Panc1 (cell line): ENCODE data around the gene NDUFA12. TPM values are rescaled to one million over a fixed set of nuclear protein-coding genes. Genes with fewer than 3 reads are reported as not detected.

Source experiments
- ATAC-seq: fragments of 200-7000 bp; cut with Tn5 transposase; 2 replicates; pipeline ENCODE4 v1.9.1; 2020; ENCODE audit warnings: mild to moderate bottlenecking, moderate library complexity
- BruUV-seq: library from RNA; stranded (reverse); fragments of 400-500 nt; replicated peaks from 2 replicates; lab custom pipeline; 2021; lab: Mats Ljungman, UMichigan
- CTCF ChIA-PET: fragments of 300-600 bp; sonication (Branson Sonifier 250); formaldehyde crosslinking; loops from one replicate; lab custom pipeline; 2022; ENCODE audit warnings: antibody characterized with exemption; lab: Charles Lee
- POLR2A ChIA-PET: fragments of 300-600 bp; sonication (Branson Sonifier 250); formaldehyde crosslinking; loops from one replicate; lab custom pipeline; 2022; ENCODE audit warnings: antibody characterized with exemption; lab: Charles Lee
- DNase-seq: peaks from one replicate; pipeline ENCODE4 v3.0.0-alpha.2; 2010; ENCODE audit warnings: low read depth, low spot score
- H3K27ac ChIP-seq: 2 replicates; pipeline ENCODE4 v1.5.1; 2011; ENCODE audit warnings: mild to moderate bottlenecking, low read length, inconsistent platforms
- H3K27me3 ChIP-seq: fragments of 200-500 bp; sonication (Bioruptor generic); 2 replicates; pipeline ENCODE4 v1.6.0; 2014; ENCODE audit warnings: low read length, inconsistent platforms; ENCODE audit not compliant: control insufficient read depth, insufficient read depth
- H3K36me3 ChIP-seq: fragments of 200-500 bp; sonication (Bioruptor generic); 2 replicates; pipeline ENCODE4 v1.5.1; 2014; ENCODE audit warnings: inconsistent platforms, mild to moderate bottlenecking, low read length, moderate library complexity; ENCODE audit not compliant: control insufficient read depth, insufficient read depth
- H3K4me1 ChIP-seq: 2 replicates; pipeline ENCODE4 v1.5.1; 2011; ENCODE audit warnings: inconsistent platforms, mild to moderate bottlenecking, low read length, moderate library complexity; ENCODE audit not compliant: control insufficient read depth, insufficient read depth
- H3K4me3 ChIP-seq, 2 experiments: 2 replicates each; pipeline ENCODE4 v1.5.1; 2011 to 2012; ENCODE audit warnings: low read depth in 2 of 2, low read length in 2 of 2, mild to moderate bottlenecking in 2 of 2, inconsistent platforms in 1 of 2, moderate library complexity in 1 of 2
- H3K9me3 ChIP-seq: fragments of 200-500 bp; sonication (Bioruptor generic); 2 replicates; pipeline ENCODE4 v1.5.1; 2014; ENCODE audit warnings: low read depth, mild to moderate bottlenecking, inconsistent platforms, low read length, moderate library complexity; ENCODE audit not compliant: control insufficient read depth, insufficient read depth
- POLR2AphosphoS5 ChIP-seq: IDR thresholded peaks from 2 replicates; pipeline ENCODE4 v1.6.1; 2012; ENCODE audit warnings: mild to moderate bottlenecking, low read depth, low read length, moderate library complexity
- SIN3A ChIP-seq: IDR thresholded peaks from 2 replicates; pipeline ENCODE4 v1.6.1; 2012; ENCODE audit warnings: low read depth, mild to moderate bottlenecking, low read length, moderate library complexity, borderline replicate concordance; ENCODE audit not compliant: insufficient read depth
- TCF7L2 ChIP-seq: IDR thresholded peaks from 2 replicates; pipeline ENCODE4 v1.6.1; 2011; ENCODE audit warnings: mild to moderate bottlenecking, low read depth, low read length, inconsistent platforms
- in situ Hi-C: cut with HindIII; loops from 2 replicates; pipeline ENCODE4 v1.10.0; 2016; ENCODE audit warnings: low sequenced_read_pairs, low pct_unique_long_range_greater_than_20kb
- intact Hi-C: fragments of 100-400 bp; cut with micrococcal nuclease; formaldehyde crosslinking; loops from one replicate; pipeline ENCODE4 v1.10.0; 2022; ENCODE audit not compliant: unreplicated experiment
- total RNA-seq: library from RNA; stranded (reverse); gene quantifications from one replicate; pipeline ENCODE4 v1.2.1, GENCODE V29; 2021; ENCODE audit not compliant: unreplicated experiment
- TF ChIP-seq, protein P1 (sequence below): fragments of 450-650 bp; IDR thresholded peaks from 2 replicates; pipeline ENCODE4 v1.5.1; 2017; ENCODE audit warnings: mild to moderate bottlenecking
- TF ChIP-seq, protein P2 (sequence below), 2 experiments: IDR thresholded peaks; 2 replicates each; pipeline ENCODE4 v1.6.1; 2011 to 2012; ENCODE audit warnings: low read depth in 2 of 2, control low read depth in 1 of 2, low read length in 1 of 2, mild to moderate bottlenecking in 1 of 2, moderate library complexity in 1 of 2; ENCODE audit not compliant: insufficient read depth in 1 of 2

Gene NDUFA12
- total RNA-seq, 1 experiment from 2014 or later: 108 TPM

DNA sequence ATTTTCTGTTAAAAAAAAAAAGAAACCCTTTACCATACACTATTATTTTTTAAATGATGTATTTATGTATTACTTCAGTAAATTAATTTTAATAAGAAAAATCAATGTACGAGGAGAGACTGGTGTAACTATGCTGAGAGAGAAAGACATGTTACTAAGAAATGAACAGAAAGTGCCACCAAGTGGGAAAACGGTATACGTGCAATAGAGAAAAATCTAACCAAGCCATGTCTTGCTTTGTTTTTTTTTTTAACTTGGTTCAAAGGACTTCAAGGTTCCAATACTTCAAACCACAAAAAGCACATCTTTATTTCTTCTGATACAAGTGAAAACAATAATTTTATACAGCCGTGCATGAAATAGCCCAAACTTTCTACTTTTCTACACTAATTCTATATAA lies 22.9 kb downstream of the NDUFA12 start:
- Histone ChIP-seq H3K27ac (no peak overlapping the region), H3K27me3 (no peaks in the 10 kb centered on the region), H3K36me3 (no peaks in the 10 kb centered on the region), H3K4me1 (no peaks in the 10 kb centered on the region), H3K9me3 (no peaks in the 10 kb centered on the region), H3K4me3 (no peak overlapping the region)
- no peak for TF ChIP-seq SIN3A
- TF ChIP-seq, protein P1, sequence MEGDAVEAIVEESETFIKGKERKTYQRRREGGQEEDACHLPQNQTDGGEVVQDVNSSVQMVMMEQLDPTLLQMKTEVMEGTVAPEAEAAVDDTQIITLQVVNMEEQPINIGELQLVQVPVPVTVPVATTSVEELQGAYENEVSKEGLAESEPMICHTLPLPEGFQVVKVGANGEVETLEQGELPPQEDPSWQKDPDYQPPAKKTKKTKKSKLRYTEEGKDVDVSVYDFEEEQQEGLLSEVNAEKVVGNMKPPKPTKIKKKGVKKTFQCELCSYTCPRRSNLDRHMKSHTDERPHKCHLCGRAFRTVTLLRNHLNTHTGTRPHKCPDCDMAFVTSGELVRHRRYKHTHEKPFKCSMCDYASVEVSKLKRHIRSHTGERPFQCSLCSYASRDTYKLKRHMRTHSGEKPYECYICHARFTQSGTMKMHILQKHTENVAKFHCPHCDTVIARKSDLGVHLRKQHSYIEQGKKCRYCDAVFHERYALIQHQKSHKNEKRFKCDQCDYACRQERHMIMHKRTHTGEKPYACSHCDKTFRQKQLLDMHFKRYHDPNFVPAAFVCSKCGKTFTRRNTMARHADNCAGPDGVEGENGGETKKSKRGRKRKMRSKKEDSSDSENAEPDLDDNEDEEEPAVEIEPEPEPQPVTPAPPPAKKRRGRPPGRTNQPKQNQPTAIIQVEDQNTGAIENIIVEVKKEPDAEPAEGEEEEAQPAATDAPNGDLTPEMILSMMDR: peak; percentile 30; the same call in 1 of the 2 replicates
- no peak for TF ChIP-seq POLR2AphosphoS5
- TF ChIP-seq TCF7L2: no peak
- TF ChIP-seq, protein P2, sequence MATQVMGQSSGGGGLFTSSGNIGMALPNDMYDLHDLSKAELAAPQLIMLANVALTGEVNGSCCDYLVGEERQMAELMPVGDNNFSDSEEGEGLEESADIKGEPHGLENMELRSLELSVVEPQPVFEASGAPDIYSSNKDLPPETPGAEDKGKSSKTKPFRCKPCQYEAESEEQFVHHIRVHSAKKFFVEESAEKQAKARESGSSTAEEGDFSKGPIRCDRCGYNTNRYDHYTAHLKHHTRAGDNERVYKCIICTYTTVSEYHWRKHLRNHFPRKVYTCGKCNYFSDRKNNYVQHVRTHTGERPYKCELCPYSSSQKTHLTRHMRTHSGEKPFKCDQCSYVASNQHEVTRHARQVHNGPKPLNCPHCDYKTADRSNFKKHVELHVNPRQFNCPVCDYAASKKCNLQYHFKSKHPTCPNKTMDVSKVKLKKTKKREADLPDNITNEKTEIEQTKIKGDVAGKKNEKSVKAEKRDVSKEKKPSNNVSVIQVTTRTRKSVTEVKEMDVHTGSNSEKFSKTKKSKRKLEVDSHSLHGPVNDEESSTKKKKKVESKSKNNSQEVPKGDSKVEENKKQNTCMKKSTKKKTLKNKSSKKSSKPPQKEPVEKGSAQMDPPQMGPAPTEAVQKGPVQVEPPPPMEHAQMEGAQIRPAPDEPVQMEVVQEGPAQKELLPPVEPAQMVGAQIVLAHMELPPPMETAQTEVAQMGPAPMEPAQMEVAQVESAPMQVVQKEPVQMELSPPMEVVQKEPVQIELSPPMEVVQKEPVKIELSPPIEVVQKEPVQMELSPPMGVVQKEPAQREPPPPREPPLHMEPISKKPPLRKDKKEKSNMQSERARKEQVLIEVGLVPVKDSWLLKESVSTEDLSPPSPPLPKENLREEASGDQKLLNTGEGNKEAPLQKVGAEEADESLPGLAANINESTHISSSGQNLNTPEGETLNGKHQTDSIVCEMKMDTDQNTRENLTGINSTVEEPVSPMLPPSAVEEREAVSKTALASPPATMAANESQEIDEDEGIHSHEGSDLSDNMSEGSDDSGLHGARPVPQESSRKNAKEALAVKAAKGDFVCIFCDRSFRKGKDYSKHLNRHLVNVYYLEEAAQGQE (IDR thresholded peaks at IDR 0.05; ENCODE audit: insufficient read depth in 1 of 2, low read depth in 2 of 2, low read length in 1 of 2): no peak
- ChIA-PET POLR2A (no interaction called here), CTCF (no interaction called here)
- ATAC-seq: no peak
- in situ Hi-C loops: no loop called here
- intact Hi-C loops: no loop called here
- DNase-seq: no peak
- BruUV-seq: no TSS peak

DNA sequence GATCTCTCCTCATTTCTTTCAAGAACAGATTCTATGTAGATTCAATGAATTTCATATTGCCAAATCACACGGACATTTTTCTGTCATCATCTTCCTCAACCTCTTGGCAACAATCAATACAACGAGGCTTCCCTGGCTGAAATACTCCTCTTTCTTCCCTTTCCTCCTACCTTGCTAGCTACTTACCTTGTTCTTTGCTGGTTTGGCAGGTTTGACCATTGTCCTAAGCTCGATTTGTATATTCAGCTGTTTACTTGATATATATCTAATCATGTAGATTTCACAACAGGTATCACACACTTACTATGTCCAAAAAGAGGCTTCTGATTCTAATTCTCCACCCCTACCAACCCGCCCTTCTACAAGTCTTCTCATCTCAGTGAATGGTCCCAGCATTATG lies 23.6 kb downstream of the NDUFA12 start:
- TF ChIP-seq, protein P2 (IDR thresholded peaks at IDR 0.05; ENCODE audit: insufficient read depth in 1 of 2, low read depth in 2 of 2, low read length in 1 of 2): no peak
- TF ChIP-seq SIN3A (no peak), TCF7L2 (no peak), POLR2AphosphoS5 (no peak)
- TF ChIP-seq, protein P1: no peak
- POLR2A ChIA-PET: no interaction called here
- intact Hi-C loops: no loop called here
- no TSS peak for BruUV-seq
- in situ Hi-C loops: no loop called here
- no peaks in the 10 kb centered on the region for H3K27me3 ChIP-seq
- ATAC-seq (no peak), DNase-seq (no peak)
- CTCF ChIA-PET: interaction anchor here (0.5 kb wide), 1 partner anchor 14 kb away, joined by 8 read pairs; no protein-coding TSS in a partner anchor
- no peak overlapping the region for H3K4me3 ChIP-seq
- no peaks in the 10 kb centered on the region for H3K4me1 ChIP-seq
- no peak overlapping the region for H3K27ac ChIP-seq
- no peaks in the 10 kb centered on the region for H3K36me3 ChIP-seq
- no peaks in the 10 kb centered on the region for H3K9me3 ChIP-seq
